ENCODE data around the gene ANK3.

Gene ANK3

GRCh38 chr10:60376221-60377041 is 13.2 kb downstream of the ANK3 start:
- no peak for DNase-seq

DNA sequence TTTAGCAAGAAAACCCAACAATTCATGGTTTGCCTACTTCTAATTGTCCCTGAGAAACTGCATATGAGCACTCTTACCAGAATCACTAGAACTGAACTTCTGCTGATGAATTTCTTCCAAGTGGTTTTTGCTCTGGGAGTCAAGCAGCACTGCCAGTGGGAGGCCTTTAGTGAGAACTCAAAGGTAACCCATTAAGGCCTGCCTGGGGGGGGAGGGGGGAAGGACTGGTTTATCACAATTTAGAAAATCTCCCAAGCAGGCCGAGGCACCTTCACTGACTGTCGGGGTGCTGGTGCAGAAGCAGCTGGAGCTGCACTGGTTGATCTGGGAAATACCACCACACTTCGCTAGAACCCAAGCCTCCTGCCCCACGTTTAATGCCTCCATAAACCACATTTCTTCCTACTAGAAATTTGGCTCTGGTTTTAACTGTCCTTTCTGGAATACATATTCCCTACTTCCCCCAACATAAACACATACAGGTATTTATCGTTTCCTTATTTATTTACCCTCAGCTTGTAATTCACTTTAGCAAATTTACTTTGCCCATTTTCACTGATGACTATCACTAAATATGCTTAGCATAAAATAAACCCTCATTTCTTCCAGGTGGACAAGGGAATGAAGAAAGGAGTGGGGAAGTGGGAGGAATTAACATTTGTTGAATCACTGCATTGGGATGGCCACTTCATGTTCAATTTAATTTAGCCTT is 14.2 kb downstream of the ANK3 start:
- no peak for DNase-seq

DNA sequence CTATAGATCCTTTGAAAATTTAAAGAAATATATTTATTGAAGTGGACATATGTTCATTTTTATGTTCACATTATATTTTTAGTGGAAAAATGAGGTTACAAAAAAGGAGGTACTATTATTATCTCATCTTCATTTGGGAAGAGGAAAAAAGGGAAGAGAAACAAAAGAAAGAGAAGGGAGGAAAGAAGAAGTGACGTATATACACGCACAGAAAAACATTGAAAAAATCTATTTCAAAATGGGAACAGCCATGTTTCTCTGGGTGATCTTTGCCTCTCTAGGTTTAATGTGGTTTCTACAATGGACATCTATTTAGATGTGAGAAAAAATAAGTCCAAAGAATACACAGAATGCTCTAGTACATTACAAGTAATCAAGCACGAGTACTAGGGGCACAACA is 14.8 kb downstream of the ANK3 start:
- no peak for DNase-seq

GRCh38 chr10:60372436-60372835 is 17.2 kb downstream of the ANK3 start:
- no peak for DNase-seq

DNA sequence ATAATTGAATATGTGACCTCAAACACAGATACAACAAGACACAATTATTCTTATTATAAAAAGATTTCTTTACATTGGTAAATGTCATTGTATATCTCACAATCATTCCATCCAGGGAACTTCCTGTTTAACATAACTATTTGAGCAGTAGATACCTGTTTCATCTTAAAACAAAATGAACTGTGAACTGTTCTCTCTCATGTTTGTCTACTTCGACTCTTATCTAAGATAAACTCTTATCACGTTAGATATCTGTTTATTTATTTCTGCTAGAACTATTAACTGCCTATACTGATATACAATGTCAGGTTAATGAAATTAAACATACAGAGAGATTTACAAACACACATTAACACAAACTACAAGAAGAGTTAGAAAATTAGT is 20.1 kb downstream of the ANK3 start:
- no peak for DNase-seq

- no peak for DNase-seq
These were observed 20.7 kb downstream of the ANK3 start for GRCh38 chr10:60368875-60369546.

GRCh38 chr10:60367901-60368300 is 21.8 kb downstream of the ANK3 start:
- no peak for DNase-seq

- DNase-seq: no peak
These were observed 22.2 kb downstream of the ANK3 start for GRCh38 chr10:60367431-60367830.

- no peak for DNase-seq
These were observed 22.7 kb downstream of the ANK3 start for GRCh38 chr10:60367024-60367423.

DNA sequence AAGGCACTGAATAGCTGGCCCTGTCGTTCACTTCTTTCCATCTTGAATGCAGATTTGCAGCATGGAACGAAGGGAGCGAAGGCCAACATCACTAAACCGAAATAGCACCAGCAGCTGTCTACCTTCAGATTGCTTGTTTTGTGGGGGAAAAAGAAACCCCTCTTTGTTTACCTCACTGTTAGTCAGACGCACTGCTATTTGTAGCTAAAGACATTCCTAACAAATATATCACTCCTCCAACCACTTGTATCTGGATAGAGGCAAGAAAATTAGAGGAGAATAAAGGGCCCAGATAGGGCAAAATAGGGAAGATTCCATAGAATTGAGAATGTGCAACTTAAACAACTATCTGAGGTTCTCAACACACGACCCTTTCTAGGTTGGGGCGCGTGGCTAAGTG is 26.5 kb downstream of the ANK3 start:
- no peak for DNase-seq

DNA sequence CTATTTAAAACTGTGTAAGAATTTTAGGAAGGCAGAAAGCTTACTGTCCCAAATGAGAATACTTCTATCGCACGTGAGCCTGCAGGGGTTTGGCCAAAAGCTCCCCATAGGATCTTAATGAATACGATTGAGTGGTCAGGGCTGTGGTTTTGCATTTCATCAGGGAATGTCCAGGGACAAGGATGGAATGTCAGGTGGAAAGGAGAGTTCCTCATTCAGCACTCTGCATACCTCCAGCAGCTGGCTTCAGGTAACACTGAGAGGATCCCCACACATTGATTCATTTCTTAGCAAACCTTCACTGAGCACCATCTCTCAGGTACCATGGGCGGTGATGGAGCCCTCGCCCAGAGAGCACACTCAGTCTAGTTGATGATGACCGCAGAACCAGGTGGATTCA is 27.2 kb downstream of the ANK3 start:
- DNase-seq: no peak

DNA sequence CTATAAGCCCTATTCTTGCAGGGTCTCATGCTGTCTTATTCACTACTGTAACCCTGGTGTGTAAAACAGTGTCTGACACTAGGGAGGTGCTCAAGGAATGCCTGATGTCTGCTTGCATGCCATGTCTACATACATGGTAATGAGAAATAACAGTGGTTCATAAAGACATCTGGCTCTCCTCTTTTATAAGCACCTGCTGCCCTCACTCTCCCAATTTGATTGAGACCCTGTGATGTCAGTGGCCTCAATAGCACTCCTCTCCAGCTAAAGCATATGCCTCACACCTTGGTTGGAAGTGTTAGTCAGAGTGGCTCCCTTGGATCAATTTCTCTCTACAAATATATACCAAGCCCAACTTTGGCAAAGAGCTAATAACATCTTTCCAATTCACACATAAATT is 30.6 kb downstream of the ANK3 start:
- no peak for DNase-seq

DNA sequence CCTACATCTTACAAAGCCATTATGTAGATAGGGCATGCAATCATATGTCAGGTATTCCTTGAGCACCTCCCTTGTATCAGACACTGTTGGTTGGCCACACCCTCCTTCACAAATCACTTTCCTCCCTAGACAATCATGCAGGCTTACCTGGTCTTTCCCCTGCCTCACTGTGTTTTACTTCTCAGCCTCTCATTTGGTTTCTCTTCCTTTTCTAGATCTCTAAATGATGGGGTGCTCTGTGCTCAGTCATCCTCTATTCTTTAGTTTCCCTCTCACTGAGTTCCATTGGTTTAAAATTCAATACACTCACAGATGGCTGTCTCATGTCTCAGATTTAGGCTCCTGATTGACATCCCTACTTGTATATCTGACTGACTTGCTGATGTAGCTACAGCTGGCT is 31.4 kb downstream of the ANK3 start:
- no peak for DNase-seq

- DNase-seq: no peak
These were observed 36.0 kb downstream of the ANK3 start for GRCh38 chr10:60353519-60354258.

DNA sequence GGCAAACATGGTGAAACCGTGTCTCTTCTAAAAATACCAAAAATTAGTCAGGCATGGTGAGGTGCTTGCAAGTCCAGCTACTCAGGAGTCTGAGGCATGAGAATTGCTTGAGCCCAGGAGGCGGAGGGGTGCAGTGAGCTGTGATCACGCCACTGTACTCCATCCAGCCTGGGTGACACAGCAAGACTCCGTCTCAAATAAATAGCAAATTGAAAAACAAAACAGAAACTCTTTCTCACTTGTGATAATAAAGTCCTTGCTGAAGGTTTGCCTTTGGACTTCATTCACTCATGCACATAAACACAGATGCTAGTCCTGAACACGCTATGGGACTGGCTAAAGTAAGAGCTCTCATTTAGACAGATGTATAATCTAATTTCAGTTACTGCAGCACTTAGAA is 37.6 kb downstream of the ANK3 start:
- DNase-seq: no peak

DNA sequence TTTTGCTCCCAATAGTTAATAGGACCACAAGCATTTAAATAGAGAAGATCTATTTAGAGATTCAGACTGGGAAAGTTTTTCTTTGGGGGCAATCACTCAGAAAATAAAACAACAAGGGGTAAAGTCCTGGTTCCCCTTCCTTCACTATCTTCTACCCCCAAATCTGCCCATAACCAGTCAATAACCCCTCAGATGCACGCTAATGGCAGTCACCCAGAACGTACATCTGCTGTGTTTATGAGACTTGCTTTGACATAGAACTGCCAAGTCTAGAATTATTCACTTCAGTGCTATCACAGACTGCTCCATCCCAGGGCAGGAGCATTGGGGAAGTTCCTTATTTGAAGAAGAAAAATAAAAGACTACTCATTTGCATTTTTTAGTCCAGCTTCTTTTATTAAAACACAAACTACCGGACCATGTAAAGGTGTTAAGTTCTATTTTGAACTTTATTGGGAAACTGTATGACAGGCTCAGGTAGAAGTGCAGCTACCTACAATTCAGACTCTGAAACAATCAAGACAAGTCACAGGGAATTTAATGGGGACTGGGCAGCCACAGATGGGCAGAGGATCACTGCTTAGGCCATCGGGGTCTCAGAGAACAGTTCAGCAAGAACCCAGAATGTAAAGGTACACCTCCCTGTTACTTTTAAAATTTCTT is 38.4 kb downstream of the ANK3 start:
- DNase-seq: no peak

DNA sequence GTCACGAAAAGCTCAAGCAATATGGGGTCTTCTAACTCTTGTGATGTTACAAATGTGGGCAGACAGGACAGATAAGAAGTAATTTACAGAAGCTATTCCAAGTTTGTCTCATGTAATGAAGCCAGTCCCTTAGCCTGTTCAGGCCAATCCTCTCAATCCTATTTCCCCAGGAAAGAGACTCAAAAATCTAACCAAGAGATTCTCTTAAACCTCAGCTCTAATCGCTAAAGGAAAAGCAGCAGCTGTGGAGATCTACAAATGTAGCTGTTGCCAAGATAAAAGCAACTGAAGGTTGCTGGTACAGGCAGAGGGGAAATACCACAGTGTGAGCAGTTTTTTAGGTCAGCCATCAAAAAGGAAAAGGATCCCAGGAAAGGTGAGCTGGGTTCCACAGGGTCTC is 39.3 kb downstream of the ANK3 start:
- no peak for DNase-seq

DNA sequence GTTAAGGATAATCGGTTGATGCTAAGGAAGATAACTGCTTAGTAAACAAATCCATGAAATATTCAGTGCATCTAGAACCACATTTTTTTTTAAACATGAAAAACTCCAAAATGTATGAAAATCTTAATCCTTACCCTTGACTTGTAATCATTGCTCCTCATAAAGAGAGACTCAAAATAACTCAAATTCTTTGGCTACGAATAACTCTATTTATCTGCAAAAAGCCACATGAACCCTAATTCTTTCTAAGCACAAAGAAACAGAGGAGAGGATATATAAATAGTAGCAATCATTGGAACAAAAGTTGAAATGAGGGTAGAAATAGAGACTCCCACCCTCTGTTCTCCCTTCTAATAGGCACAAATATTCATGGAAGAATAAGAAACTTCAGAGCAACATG is 40.2 kb downstream of the ANK3 start:
- DNase-seq: no peak

- no peak for DNase-seq
These were observed 40.7 kb downstream of the ANK3 start for GRCh38 chr10:60348982-60349381.

DNA sequence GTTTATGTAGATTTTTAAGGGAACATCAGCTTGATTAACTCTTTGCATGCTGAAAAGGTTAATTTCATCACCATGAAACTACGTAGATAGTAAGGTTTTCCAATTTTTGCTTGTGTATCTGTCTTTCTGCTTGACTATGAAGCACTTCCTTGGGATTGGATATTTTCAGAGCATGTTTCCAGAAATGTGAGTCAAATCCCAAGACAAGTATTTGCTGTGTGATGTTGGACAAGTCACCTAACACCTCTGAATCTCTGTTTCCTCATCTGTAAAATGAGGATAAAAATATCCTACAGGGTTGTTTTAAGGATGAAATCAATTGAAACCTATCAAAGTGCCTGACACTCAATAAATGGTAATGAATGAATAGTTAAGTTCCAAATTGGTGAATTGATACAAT is 42.4 kb downstream of the ANK3 start:
- no peak for DNase-seq

DNA sequence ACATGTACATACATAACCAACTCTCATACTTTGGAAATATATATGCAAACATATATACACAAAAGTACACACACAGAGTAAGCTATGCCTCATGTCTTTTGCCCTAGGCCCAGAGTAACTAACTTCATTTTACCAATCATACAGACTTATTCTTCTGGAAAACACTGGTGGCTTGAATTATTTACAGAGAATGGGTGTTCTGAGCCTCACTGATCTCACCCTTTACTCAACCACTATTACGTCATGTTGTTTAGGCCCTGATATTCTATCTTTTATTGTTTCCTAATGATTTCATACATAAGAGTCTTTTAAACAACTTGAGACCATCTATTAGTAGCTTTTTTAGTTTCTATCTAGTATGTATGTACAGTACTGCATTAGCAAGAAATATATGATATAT is 43.0 kb downstream of the ANK3 start:
- DNase-seq: no peak

DNA sequence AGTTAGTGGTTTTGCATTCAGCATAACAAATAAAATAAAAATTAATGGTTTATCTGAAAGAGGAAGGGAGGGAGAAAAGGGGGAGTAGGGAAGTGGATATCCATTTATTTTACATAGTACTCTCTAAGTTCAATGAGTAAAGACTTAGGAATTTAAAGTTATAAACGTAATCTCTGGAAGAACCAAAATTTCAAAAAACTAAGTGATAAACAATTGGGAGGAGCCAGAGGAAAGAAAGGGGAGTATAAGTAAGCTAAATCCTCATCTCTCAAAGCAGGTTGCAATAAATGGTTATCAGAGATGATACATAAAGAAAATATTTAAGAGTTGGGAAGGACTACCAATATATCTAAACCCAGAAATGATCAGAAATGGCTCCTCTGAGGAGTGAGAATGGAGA is 46.4 kb downstream of the ANK3 start:
- DNase-seq: no peak

- DNase-seq: no peak
These were observed 47.7 kb downstream of the ANK3 start for GRCh38 chr10:60341969-60342368.
